Left lung (tissue), 10 donors: ENCODE measurements around the gene CELA3B. TPM values are rescaled to one million over a fixed set of nuclear protein-coding genes. Genes with fewer than 3 reads are reported as not detected.
A peak's percentile ranks its signal among the peaks of the same experiment; 100 is the strongest.
"Not testable (repeated sequence)": the region's sequence is repeated elsewhere in the genome, so short reads cannot be mapped to it uniquely, and the experiment has no call there.

Experiments
- ATAC-seq: fragments of 200-7000 bp; cut with Tn5 transposase; one replicate; pipeline ENCODE4 v1.9.1; 2020; ENCODE audit warnings: moderate library complexity
- DNase-seq, 4 donors: peaks; one replicate each; pipeline ENCODE4 v3.0.0-alpha.2; 2013 to 2020
- H3K27ac ChIP-seq, 2 donors: fragments of 200-600 bp; sonication (generic) in 1 of 2; one replicate each; pipeline versions ENCODE4 v1.5.0 to v1.8.0; 2020 to 2021
- H3K27me3 ChIP-seq, 2 donors: fragments of 200-600 bp; sonication (generic) in 1 of 2; one replicate each; pipeline versions ENCODE4 v1.5.0 to v1.8.0; 2020 to 2021
- H3K36me3 ChIP-seq, 2 donors: fragments of 200-600 bp; sonication (generic) in 1 of 2; one replicate each; pipeline versions ENCODE4 v1.5.0 to v1.8.0; 2020 to 2021
- H3K4me1 ChIP-seq, 2 donors: fragments of 200-600 bp; one replicate each; pipeline ENCODE4 v1.8.0; 2021
- H3K4me3 ChIP-seq, 2 donors: fragments of 200-600 bp; sonication (generic) in 1 of 2; one replicate each; pipeline versions ENCODE4 v1.5.0 to v1.8.0; 2020 to 2021; ENCODE audit warnings: mild to moderate bottlenecking in 1 of 2
- H3K9me3 ChIP-seq, 2 donors: fragments of 200-600 bp; sonication (generic) in 1 of 2; one replicate each; pipeline versions ENCODE4 v1.5.0 to v1.8.0; 2020 to 2021
- CTCF ChIP-seq, 2 donors: fragments of 200-600 bp; sonication (generic) in 1 of 2; IDR thresholded peaks; one replicate each; pipeline versions ENCODE4 v1.5.0 to v1.8.0; 2021; ENCODE audit warnings: antibody characterized with exemption in 2 of 2
- intact Hi-C, 2 donors: fragments of 100-400 bp; cut with DNase I; formaldehyde crosslinking; loops; one replicate each; pipeline versions ENCODE4 v1.11.2 to v1.14.2; 2022
- polyA plus RNA-seq, 6 donors: library from polyadenylated mRNA; unstranded; fragments of 120-200 nt; gene quantifications; one replicate each; pipeline ENCODE4 v1.2.1, GENCODE V29; 2013; ENCODE audit not compliant: insufficient read length in 6 of 6
- total RNA-seq, 2 donors: library from RNA; stranded (reverse); fragmentation: NEBNext Ultra II Directional; extraction: Animal tissue kit (Norgen Biotek cat#: 25700); gene quantifications; one replicate each; pipeline ENCODE4 v1.2.1, GENCODE V29; 2021
- donor health status: DM: no; HTN: yes; CAD: no.
- donor health status: DM: no; HTN: no; CAD: no.

The CELA3B gene
- total and polyA plus RNA-seq, 8 donors = 0.27 to 0.71 TPM; not detected in 6

GRCh38 chr1:21963477-21964217 lies 13.2 kb upstream of the CELA3B start:
- peak; percentile 81 to 91 for TF ChIP-seq CTCF (IDR thresholded peaks at IDR 0.05)
- H3K4me1 ChIP-seq = no peaks in the 10 kb centered on the region
- DNase-seq (peak in 3 of 4 donors; percentile 66 to 88 (median 73)), ATAC-seq (peak; percentile 98)
- H3K9me3 ChIP-seq = no peaks in the 10 kb centered on the region
- H3K4me3 ChIP-seq = no peak overlapping the region
- H3K27ac ChIP-seq = no peak overlapping the region
- H3K27me3 ChIP-seq = no peaks in the 10 kb centered on the region
- intact Hi-C loops = no loop called here
- H3K36me3 ChIP-seq = no peaks in the 10 kb centered on the region

DNA sequence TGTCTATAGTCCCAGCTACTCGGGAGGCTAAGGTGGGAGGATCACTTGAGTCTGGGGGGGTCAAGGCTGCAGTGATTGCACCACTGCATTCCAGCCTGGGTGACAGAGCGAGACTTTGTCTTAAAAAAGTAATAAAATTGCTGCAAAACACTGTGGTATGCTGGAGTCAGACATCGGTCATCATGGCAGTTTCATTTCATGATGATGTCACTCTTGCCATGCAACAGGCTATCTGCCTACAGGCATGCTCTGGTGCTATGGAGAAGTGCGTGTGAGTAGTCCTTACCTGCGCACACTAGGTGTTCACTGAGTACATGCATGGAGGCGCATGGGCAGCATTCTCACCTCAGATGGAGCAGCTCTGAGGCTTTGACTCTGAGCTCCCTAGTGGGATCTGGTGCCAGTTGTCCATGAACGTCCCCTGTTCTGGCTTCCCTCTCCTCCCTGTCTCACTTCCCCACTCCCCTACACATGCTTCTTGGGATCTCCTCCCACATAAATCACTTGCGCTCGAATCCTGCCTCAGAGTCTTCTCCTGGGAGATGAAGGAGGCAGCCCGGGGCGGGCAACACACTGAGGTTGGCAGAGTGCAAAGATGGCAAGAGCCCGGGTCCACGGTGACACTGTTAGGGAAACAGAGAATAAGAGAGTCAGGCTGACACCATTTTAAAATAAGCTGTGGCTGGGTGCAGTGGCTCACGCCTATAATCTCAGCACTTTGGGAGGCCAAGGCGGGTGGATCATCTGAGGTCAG lies 10.4 kb upstream of the CELA3B start:
- no peak overlapping the region for H3K27ac ChIP-seq
- no peak for DNase-seq
- no peaks in the 10 kb centered on the region for H3K4me1 ChIP-seq
- no peaks in the 10 kb centered on the region for H3K36me3 ChIP-seq
- TF ChIP-seq CTCF (IDR thresholded peaks at IDR 0.05) = no peak
- no peak for ATAC-seq
- H3K4me3 ChIP-seq = no peak overlapping the region
- intact Hi-C loops = no loop called here
- H3K9me3 ChIP-seq = no peaks in the 10 kb centered on the region
- no peaks in the 10 kb centered on the region for H3K27me3 ChIP-seq

GRCh38 chr1:21967216-21967615 lies 9.6 kb upstream of the CELA3B start:
- H3K27ac ChIP-seq, DNase-seq, H3K36me3 ChIP-seq, intact Hi-C loops, H3K4me3 ChIP-seq, H3K9me3 ChIP-seq, H3K4me1 ChIP-seq, H3K27me3 ChIP-seq, ATAC-seq: not testable (repeated sequence)

DNA sequence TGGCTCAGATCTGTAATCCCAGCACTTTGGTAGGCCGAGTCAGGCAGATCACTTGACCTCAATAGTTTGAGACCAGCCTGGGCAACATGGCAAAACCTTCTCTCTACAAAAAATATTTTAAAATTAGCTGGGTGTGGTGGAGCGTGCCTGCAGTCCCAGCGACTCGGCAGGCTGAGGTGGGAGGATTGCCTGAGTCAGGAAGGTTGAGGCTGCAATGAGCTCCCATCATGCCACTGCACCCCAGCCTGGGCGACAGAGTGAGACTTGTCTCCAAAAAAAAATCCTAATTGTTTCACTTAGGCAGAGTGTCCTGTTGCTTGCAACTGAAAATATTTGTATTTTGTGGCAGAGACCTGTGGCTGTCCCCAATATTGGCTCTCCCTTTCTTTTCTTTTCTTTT lies 7.8 kb upstream of the CELA3B start:
- H3K27ac ChIP-seq, H3K4me1 ChIP-seq, DNase-seq, H3K9me3 ChIP-seq, H3K27me3 ChIP-seq, H3K36me3 ChIP-seq, H3K4me3 ChIP-seq, intact Hi-C loops: not testable (repeated sequence)
- peak; percentile 22 for ATAC-seq

DNA sequence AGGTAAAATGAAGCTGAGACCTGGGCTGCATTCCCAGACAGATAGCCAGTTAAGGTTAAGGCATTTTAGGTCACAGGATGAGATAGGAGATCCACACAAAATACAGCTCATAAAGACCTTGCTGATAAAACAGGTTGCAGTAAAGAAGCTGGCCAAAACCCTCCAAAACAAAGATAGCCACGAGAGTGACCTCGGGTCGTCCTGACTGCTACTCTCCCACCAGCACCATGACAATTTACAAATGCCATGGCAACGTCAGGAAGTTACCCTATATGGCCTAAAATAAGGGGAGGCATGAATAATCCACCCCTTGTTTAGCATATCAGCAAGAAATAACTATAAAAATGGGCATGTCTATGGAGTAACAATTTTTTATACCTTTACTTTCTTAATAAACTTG lies 6.3 kb upstream of the CELA3B start:
- intact Hi-C loops, H3K9me3 ChIP-seq, H3K27ac ChIP-seq, H3K27me3 ChIP-seq, H3K4me3 ChIP-seq, H3K4me1 ChIP-seq, H3K36me3 ChIP-seq, ATAC-seq, DNase-seq: not testable (repeated sequence)

DNA sequence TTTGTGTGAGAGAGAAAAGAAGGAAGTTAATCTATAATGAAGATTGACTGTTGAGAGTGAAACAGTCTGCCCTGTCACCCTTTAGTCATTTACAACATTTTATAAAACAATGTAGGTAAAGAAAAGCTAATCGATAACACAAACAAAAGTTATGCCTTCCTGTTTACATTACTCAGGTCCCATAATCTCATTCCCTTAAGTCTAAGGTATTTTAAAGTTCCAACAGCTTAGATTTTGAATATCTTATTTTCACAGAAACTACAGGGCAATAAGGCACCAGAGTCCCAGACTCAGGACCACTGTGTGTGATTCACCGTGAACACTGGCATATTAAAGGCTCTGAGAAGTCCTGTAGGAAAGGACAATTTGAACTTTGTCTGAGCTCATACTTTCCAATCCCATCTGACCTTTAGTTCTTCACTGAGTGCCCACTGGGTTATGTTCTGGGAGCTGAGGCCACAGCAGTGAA lies 3.8 kb upstream of the CELA3B start:
- H3K27ac ChIP-seq, H3K27me3 ChIP-seq: not testable (repeated sequence)

DNA sequence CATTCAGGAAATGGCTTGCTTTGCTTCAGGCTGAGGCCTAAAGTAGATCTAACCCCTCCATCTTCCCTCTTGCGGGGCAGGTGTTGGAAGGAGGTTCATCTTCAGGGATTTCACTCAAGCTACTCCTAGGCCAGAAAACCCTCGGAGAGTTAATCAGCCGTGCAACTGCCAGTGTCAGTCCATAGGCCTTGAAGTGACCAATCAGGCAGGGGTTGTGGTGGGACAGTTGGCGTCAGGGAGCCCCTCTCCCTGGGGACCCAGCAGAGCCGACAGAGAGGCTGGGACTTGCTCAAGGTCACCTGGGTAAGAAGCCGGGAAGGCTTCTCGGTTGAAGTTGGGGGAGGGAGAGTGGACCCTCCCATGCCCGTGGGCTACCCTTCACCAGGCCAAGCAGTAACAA lies 2.9 kb upstream of the CELA3B start:
- H3K36me3 ChIP-seq, H3K9me3 ChIP-seq, ATAC-seq, H3K4me3 ChIP-seq, H3K4me1 ChIP-seq, DNase-seq, intact Hi-C loops, H3K27me3 ChIP-seq, H3K27ac ChIP-seq: not testable (repeated sequence)

More for the DNA sequence above, 3.8 kb upstream of the CELA3B start:
- ATAC-seq, H3K9me3 ChIP-seq, H3K36me3 ChIP-seq, H3K4me3 ChIP-seq, DNase-seq, H3K4me1 ChIP-seq, intact Hi-C loops: not testable (repeated sequence)

GRCh38 chr1:21974699-21975098 lies 2.1 kb upstream of the CELA3B start:
- H3K27ac ChIP-seq, H3K4me1 ChIP-seq, intact Hi-C loops, H3K9me3 ChIP-seq, H3K27me3 ChIP-seq, H3K4me3 ChIP-seq, H3K36me3 ChIP-seq: not testable (repeated sequence)
- DNase-seq (peak in 1 of 4 donors; percentile 40), ATAC-seq (peak; percentile 95)

DNA sequence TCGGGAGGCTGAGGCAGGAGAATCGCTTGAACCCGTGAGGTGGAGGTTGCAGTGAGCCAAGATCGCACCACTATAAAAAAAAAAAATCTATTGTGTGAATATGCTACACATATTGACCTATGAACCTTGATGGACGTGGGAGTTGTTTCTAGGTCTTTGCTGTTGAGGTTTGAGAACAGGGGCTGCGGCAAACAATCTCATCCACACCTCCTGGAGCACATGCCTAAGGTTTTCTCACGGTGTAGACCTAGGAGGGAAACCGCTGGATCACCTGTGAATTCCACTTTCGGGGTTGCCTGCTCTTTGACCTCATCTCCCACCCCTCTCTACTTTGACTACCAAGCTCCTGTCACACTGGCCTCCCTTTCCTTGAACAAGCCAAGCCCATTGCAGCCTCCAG lies 1.5 kb upstream of the CELA3B start:
- H3K9me3 ChIP-seq, H3K27ac ChIP-seq, H3K27me3 ChIP-seq, H3K36me3 ChIP-seq, H3K4me3 ChIP-seq, ATAC-seq, DNase-seq, intact Hi-C loops, H3K4me1 ChIP-seq: not testable (repeated sequence)

DNA sequence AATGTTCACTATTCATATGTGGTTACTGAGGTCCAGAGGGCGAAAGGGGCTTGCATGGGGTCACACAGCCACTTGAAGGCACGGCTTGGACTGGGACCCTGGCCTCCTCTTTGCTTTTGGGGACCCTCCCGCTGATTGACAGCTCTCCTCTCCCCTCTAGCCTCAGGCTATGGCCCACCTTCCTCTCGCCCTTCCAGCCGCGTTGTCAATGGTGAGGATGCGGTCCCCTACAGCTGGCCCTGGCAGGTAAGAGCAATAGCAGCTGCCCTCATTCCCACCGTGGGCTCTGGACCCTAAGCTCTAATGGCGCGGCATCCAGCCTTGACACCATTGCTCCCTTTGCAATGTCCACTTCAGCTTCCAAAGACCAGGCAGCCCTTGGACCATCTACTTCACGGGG lies 1.4 kb downstream of the CELA3B start:
- H3K27ac ChIP-seq, intact Hi-C loops, DNase-seq, H3K4me3 ChIP-seq, H3K27me3 ChIP-seq, H3K4me1 ChIP-seq, ATAC-seq, H3K36me3 ChIP-seq, H3K9me3 ChIP-seq: not testable (repeated sequence)

DNA sequence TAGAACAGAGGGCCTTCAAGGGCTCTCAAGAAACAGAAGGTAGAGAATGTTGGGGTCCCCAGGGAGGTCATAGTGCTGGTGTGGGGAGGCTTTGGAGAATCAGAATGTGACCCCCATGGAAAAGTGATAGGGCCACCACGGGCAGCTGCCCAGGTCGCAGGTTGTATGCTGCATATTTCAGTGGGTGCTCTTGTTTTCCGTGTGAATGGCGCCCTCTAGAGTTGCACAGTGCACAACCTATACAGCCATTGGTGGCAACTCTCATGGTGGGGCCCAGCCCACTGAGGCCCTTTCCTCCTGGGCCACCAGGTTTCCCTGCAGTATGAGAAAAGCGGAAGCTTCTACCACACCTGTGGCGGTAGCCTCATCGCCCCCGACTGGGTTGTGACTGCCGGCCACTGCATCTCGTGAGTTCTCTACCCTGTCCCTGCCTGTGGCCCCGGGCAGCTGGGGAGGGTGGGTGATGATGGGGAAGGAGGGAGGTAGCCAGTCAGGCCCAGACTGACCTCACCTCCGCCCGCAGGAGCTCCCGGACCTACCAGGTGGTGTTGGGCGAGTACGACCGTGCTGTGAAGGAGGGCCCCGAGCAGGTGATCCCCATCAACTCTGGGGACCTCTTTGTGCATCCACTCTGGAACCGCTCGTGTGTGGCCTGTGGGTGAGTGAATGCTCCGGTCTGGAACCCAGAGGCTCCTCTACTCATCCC lies 3.8 kb downstream of the CELA3B start:
- peak; percentile 80 for ATAC-seq
- intact Hi-C loops = not testable (repeated sequence)

More for the DNA sequence above, 3.8 kb downstream of the CELA3B start:
- not testable (repeated sequence) for DNase-seq, H3K9me3 ChIP-seq, H3K36me3 ChIP-seq, H3K4me3 ChIP-seq, H3K27ac ChIP-seq, H3K4me1 ChIP-seq, H3K27me3 ChIP-seq
